Activated CD4-positive, alpha-beta T cell treated with anti-CD3 and anti-CD28 coated beads for 4 hours (primary cell): Measurements from ENCODE around the gene CNMD.
A peak's percentile ranks its signal among the peaks of the same experiment; 100 is the strongest.
"Not testable (repeated sequence)": the region's sequence is repeated elsewhere in the genome, so short reads cannot be mapped to it uniquely, and the experiment has no call there.

ENCODE experiments used
- DNase-seq, 2 donors: peaks; one replicate each; pipeline ENCODE4 v3.0.0-alpha.2; 2020

Gene CNMD

GRCh38 chr13:52743988-52744387 is 4.4 kb upstream of the CNMD start:
- DNase-seq = no peak

DNA sequence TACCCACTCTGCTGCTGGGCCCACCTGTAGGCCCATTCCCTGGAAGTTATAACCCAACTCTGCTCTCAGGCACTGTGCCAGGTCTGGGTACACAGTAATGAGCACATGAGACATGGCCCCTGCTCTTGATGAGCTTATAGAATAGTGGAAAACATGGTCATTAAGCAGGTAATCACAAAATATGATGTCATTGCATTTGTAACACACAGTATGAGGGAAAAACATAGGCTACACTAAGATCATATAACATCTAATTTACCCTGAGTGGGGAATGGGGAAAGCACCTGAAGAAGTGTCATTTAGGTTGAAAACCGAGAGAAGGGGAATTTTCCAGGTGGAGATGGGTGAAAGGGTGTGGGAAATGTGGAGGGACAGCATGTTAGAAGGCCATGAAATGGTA is 3.9 kb upstream of the CNMD start:
- DNase-seq = no peak

- DNase-seq = peak in 1 of 2 donors; percentile 6
Observed at GRCh38 chr13:52738719-52739467, 727 bp downstream of the CNMD start.

DNA sequence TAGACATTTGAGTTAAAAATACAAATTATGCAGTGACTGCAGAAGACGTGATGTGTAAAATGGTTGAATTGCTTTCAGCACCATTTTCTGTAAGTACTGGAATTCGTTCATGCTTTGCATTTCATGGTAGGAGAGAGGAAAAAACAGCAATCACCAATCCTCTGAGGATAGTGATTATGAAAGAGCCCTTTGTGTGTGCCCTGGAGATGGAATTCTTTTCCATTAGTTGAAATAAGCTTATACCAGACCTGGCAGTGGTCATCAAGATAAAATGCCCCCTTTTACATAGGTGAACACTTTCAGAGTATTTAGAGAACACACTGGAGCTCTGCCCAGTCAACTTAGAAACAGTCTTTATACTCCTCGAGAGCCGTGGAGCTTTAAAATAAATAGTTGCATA is 1.7 kb downstream of the CNMD start:
- no peak for DNase-seq

- no peak for DNase-seq
Observed at GRCh38 chr13:52737451-52737850, 2.2 kb downstream of the CNMD start.

- no peak for DNase-seq
Observed at GRCh38 chr13:52736891-52737290, 2.7 kb downstream of the CNMD start.

DNA sequence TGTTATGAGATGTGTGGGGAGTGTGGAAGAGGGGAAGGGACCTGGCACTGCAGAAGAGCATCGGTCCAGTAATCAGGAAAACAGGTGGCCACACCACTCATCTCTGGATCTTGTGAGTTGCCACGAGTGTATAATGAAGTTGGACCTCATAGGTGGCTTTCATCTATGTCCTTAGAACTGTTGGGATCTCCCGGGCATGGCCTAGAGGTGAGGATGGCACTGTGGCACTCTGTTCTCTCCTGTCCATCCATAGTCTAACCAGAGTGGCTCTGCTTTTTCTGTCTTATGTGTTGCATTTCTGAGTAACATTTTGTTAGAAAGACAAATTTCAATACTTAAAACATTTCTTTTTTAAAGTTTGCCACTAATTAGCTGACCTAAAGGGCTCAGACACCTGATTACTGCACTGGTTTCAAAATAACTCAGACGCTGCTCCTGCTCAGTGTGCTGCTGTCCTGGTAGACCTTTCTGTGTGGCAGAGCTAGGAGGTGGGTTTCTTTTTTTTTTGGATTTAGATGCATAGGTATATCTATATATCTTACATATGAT is 5.5 kb downstream of the CNMD start:
- DNase-seq = no peak

DNA sequence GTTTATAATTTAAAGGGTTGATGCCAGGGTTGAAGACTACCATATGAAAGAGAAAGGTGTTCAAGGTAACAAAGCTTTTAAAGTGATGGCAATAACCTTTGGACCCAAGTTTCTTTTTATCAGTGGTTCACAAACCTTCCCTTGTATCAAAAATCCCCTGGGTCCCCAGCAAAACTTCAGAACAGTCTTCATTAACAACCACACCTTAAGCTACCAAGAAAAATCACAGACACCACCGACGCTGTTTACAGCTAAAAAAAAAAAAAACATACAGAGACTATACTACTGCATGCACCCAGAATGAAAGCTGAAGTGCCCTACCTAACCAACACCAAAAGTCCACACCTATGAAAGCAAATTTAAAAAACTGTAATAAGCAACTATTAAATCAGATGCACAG is 13.4 kb downstream of the CNMD start:
- no peak for DNase-seq

GRCh38 chr13:52725302-52725701 is 14.3 kb downstream of the CNMD start:
- DNase-seq = no peak

GRCh38 chr13:52723181-52723580 is 16.4 kb downstream of the CNMD start:
- no peak for DNase-seq

DNA sequence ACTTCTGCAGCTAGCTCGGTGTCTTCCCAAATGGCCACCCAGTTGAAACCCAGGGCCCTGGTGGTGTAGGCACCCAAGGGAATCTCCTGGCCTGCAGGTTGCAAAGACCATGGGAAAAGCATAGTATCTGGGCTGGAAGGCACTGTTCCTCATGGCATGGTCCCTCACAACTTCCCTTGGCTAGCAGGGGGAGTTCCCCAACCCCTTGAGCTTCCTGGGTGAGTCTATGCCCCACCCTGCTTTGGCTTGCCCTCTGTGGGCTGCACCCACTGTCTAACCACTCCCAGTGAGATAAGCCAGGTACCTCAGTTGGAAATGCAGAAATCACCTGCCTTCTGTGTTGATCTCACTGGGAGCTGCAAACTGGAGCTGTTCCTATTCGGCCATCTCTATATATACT is 18.3 kb downstream of the CNMD start:
- not testable (repeated sequence) for DNase-seq

DNA sequence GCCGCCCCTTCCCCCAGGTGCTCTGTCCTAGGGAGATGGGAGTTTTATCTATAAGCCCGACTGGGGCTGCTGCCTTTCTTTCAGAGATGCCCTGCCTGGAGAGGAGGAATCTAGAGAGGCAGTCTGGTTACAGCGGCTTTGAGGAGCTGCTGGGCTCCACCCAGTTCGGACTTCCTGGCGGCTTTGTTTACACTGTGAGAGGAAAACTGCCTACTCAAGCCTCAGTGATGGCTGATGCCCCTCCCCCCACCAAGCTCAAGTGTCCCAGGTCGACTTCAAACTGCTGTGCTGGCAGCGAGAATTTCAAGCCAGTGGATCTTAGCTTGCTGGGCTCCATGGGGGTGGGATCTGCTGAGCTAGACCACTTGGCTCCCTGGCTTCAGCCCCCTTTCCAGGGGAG is 18.7 kb downstream of the CNMD start:
- not testable (repeated sequence) for DNase-seq

DNA sequence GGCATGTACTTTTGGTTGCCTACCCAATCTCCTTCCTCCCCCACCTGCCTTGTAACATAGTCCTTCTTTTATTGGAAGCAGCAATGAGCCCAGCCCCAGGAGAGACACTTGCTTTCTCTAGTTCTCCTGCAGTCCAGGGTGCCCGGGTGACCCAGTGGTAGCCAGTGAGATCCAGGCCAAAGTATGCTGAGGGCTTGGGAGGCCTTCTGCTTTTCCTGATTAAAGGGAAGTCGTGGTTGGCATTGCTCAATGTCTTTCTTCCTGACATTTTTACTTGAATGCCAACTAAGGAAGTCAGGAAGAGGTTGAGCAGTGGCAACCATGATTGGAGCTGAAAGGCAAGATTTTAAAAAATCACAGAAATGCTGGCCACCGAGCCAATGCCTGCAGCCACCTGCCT is 25.7 kb downstream of the CNMD start:
- DNase-seq = no peak

- no peak for DNase-seq
Observed at GRCh38 chr13:52712385-52712784, 27.2 kb downstream of the CNMD start.

GRCh38 chr13:52711286-52711685 is 28.3 kb downstream of the CNMD start:
- no peak for DNase-seq

DNA sequence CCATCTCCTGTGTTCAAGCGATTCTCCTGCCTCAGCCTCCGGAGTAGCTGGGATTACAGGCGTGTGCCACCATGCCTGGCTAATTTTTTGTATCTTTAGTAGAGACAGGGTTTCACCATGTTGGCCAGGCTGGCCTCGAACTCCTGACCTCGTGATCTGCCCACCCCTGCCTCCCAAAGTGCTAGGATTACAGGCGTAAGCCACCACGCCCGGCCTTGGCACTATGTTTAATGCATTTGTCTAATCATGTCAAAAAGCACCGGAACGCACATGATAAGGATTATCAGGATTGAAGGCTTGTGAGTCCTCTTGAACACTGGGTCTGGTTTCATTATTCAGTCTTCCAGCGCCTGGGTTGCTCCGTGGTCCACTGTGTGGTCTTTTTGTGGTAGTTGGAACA is 31.4 kb downstream of the CNMD start:
- DNase-seq = not testable (repeated sequence)

DNA sequence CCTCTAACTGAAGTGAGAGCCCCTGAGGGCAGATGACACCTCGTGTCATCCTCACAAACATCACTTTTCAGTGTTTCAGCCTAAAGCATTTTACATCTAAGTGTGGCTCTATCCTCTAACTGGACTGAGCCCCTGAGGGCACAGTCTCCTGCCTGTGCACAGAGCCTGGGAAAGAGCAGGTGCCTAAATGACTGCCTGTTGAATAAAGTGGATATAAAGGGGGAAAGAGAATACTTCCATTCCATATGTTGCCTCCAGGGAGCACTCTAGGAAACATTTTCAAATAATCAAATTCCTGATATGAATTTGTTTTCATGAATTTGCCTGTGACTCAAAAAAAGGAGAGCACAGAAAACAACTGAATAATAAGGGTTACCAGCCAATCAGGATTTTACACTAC is 32.2 kb downstream of the CNMD start:
- DNase-seq = no peak

GRCh38 chr13:52706081-52706480 is 33.5 kb downstream of the CNMD start:
- DNase-seq = no peak

GRCh38 chr13:52703482-52703881 is 36.1 kb downstream of the CNMD start:
- DNase-seq = no peak

GRCh38 chr13:52701728-52702465 is 37.7 kb downstream of the CNMD start:
- DNase-seq = no peak

- DNase-seq = no peak
Observed at GRCh38 chr13:52696566-52696965, 43.1 kb downstream of the CNMD start.

GRCh38 chr13:52695856-52696255 is 43.8 kb downstream of the CNMD start:
- DNase-seq = no peak

GRCh38 chr13:52686376-52686775 is 53.2 kb downstream of the CNMD start:
- no peak for DNase-seq

GRCh38 chr13:52685806-52686205 is 53.8 kb downstream of the CNMD start:
- DNase-seq = not testable (repeated sequence)
